HG03565 (cell line): ENCODE data around the gene FGFRL1.
"Not testable (repeated sequence)": the region's sequence is repeated elsewhere in the genome, so short reads cannot be mapped to it uniquely, and the experiment has no call there.

Experiments
- ATAC-seq: cut with Tn5 transposase; IDR thresholded peaks from one replicate; pipeline ENCODE4 v1.9.1; 2021; ENCODE audit warnings: mild to moderate bottlenecking, moderate library complexity; ENCODE audit not compliant: unreplicated experiment

FGFRL1 gene

DNA sequence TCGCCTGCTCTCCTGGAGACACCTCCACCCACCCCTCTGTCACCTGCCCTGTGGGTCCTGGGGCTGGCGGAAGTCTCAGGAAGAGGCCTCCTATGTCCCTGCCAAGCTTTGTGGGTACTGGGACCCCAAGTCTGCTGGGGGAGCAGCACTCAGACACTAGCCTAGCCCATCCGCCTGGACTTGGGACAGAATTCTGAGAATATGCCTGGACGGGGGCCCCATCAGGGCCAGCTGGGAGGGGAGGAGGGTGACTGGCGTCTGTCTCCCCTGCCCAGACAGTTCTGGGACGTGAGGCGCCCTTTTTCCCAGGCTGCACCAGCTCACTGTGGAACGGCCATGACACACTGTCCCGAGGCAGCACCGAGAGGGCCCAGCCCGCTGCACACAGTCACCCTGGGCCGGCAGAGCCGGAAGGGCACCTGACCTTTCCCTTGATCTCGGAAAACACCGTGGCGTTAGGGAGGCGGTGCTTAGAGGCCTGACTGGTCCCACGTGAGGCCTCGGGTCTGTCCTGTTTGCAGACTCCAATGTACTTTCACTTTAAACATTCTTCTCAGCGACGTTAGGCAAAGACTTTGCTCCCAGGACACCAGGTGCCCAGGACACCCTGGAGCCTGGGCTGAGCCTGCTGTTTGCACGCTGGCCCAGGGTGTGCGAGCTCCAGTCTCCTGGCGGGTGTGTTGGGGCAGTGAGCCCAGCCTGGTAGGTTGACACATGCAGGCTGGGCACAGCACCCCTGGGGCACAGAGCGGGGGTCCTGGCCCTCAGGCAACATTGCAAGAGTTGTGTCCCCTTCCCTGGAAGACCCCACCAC, 18.9 kb upstream of the FGFRL1 start:
- ATAC-seq = no peak

DNA sequence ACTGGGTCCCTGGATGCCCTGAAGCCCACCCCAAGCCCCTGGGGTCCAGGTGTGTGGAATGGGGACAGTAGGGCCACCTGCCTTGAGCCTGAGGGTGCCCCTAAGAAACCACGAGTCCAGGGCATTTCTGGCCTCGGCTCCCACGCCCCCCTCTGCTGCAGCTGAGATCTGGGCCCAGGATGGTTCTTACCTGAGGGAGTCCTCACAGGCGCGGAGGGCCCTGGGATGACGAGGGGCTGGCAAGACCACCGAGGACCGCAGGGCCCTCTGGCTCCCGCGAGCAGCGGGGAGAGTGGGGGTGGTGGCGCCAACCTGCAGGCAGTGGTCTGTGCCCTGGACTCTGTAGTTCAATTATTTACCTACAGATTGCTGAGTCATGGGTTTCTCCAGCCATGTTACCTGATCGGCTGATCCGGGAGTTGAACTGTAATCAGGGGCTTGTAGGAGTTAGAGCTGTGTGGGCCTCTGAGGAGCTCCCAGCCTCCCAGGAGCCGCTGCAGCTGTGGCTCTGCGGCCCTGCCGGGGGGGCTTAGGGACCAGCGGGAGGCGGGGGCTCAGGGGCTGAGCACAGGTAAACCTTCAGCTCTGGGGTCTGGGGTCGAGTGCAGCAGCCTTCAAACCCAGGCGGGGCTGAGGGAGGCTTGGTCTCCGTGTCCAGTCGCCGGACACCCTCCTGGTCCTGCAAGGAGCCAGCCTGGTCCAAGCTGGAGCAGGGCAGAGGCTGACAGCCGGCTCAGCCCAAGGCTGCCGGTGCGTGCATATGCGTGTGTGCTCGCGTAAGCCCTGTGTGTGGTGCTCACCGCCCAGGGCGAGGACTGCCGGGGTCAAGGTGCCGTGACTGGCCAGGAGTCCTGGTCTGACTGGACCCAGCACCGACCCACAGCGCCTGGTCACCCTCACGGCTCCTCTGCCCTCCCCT, 18.1 kb upstream of the FGFRL1 start, which contains the start of gene SLC26A1:
Gene SLC26A1, minus strand, starts transcription at position 294 of the 919 bp plus-strand sequence. CDS start 1,701 bp downstream, outside the sequence.
- no peak for ATAC-seq

GRCh38 chr4:995311-996026, 16.0 kb upstream of the FGFRL1 start:
- no peak for ATAC-seq

DNA sequence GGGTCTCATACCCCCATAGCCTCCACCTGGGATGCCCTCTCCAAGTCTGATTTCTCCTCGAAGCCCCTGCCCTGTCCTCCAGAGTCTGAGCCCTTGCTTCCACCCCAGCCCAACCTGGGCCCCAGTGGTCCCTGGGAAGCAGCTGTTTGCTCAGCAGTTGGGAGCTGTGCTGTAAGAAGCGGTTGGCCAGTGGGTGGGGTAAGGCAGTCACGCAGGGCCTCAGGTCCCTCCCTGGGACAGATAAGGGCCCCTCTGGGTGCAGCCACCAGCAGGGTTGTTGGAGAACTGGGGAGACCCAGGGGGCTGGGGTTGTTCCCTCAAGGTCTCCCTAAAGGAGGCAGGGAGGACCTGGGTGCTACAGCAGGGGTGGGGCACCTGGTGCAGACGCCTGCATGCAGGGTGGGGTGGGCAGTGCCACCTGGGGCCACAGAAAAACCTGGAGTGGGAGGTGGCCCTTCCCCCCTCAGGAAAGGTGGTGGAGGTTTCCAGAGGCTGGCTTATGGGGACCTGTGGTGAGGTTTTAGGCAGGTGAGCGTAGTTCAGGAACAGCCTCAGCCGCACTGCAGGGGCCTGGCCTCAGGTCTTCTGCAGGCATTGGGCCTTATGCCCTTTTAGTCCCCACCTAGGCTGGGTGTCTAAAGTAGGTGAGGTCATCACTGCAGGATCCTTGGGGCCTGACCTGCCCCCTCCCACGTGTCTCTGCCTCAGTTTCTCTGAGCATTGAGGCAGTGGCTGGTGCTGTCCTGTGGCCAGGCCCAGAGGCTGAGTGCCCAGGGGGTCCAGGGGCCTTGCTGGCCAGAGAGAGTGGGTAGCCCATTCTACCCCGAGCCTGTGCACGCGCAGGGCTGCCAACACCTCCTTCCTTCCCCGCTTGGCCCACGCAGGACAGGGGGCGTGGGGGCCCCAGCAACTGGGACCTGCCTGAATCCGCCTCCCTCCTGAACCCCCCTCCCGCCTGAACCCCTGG, 15.1 kb upstream of the FGFRL1 start:
- no peak for ATAC-seq

- no peak for ATAC-seq
Observed at GRCh38 chr4:996997-997374, 14.4 kb upstream of the FGFRL1 start.

DNA sequence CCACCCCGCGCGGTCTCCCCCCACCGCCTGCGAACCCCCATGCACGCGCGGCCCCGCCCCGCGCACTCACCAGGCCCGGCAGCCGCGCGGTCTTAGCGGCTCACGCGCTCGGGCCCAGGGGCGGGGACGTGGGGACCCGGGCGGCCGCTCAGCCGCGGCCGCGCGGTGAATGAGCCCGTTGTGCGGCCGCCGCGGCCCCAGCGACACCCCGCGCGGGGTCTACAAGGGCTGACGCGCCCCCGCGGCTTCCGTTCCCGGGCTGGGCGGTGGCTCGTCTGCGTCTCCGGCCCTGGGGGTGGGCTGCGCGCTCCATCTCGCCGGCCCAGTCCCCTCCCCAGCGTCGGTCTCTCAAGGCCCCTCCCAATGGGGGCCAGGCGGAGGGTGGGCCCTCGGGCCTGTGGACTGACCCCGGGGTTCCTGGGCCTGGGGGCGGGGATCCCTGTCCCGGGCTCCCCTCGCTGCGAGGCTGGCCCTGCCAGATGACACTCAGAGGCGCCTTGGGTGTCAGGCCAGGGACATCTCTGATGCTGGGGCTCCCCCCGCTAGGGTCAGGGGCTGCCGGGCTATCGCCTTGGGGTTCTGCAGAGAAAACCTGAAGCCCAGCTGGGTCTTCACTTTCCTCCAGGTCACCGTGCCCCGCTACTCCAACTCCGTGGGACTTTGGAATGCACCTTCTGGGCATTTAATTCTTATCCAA, 13.9 kb upstream of the FGFRL1 start:
- no peak for ATAC-seq

- no peak for ATAC-seq
Observed at GRCh38 chr4:998096-998691, 13.2 kb upstream of the FGFRL1 start.

GRCh38 chr4:999240-999863, 12.1 kb upstream of the FGFRL1 start:
- ATAC-seq = not testable (repeated sequence)

DNA sequence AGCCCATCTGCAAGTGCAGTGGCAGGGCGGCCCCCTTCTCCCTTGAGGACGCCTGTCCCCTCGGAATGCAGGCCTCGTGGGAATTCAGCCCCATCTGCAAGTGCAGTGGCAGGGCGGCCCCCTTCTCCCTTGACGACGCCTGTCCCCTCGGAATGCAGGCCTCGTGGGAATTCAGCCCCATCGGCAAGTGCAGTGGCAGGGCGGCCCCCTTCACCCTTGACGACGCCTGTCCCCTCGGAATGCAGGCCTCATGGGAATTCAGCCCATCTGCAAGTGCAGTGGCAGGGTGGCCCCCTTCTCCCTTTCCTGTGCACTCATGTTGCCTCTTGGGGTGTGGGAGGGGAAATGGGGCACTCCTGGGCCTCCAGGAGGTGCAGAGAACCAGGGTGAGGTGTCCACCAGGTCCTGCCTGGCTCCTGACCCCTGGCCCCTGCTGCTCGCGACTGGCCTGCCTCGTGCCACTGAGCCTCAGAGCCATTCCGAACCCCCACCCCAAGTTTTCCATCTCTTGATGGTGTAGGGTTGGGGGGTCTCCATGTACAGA, 11.5 kb upstream of the FGFRL1 start:
- ATAC-seq = no peak

- ATAC-seq = no peak
Observed at GRCh38 chr4:1000686-1001260, 10.7 kb upstream of the FGFRL1 start.

- no peak for ATAC-seq
Observed at GRCh38 chr4:1001561-1002130, 9.8 kb upstream of the FGFRL1 start.

DNA sequence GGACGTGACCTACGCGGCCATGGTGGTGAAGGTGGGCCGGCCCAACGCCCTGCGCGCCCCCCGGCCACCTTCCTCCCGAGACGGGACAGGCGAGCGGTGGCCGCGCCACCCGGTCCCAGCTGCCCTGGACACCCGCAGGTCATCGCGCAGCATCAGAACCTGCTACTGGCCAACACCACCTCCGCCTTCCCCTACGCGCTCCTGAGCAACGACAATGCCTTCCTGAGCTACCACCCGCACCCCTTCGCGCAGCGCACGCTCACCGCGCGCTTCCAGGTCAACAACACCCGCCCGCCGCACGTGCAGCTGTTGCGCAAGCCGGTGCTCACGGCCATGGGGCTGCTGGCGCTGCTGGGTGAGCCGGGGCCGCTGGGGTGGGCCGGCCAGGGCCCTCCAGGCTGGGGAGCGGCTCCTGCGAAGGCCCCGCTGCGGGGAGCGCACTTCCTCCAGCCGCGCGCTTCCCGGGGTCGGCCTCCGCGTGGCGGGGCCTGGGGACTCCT, 9.2 kb upstream of the FGFRL1 start:
- ATAC-seq = no peak

DNA sequence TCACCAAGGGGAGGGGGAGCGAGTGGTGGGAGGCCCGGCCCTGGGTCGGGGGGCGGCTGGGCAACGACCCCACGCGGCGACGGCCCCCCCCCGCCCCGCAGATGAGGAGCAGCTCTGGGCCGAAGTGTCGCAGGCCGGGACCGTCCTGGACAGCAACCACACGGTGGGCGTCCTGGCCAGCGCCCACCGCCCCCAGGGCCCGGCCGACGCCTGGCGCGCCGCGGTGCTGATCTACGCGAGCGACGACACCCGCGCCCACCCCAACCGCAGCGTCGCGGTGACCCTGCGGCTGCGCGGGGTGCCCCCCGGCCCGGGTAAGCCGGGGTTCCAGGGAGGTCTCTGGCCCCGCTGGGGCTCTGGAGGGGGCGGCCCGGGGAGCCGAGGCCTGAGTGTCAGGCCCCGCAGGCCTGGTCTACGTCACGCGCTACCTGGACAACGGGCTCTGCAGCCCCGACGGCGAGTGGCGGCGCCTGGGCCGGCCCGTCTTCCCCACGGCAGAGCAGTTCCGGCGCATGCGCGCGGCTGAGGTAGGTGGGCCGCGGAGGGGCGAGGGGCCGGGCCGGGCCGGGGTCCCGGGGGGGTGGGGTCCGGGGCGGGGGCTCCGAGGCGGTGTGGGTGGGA, 8.7 kb upstream of the FGFRL1 start:
- no peak for ATAC-seq

DNA sequence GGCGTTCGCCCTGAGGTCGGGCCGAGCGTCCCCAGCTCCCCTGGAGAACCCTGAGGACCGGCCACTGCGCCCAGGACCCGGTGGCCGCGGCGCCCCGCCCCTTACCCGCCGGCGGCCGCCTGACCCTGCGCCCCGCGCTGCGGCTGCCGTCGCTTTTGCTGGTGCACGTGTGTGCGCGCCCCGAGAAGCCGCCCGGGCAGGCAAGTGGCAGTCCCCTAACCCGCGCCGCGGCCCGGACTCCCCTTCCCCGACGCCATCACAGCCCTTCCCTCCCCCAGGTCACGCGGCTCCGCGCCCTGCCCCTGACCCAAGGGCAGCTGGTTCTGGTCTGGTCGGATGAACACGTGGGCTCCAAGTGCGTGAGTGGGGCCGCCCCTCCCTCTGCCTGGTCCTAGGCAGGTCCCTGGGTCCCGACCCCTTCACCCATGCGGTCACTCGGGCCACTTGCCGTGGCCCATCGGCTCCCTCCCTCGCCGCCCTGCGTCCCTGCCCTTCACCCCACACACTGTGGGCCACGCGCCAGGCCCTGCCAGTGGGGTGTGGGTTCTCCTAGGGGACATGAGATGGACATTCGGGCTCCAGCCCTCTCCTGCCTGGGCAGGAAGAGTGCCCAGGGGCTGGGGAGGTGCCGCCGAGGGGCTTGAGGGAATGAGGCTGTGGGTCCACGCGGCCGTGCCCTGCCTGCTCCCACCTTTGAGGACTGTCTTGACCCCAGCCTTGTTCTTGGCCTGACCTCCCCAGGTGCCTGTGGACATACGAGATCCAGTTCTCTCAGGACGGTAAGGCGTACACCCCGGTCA, 8.0 kb upstream of the FGFRL1 start:
- no peak for ATAC-seq

DNA sequence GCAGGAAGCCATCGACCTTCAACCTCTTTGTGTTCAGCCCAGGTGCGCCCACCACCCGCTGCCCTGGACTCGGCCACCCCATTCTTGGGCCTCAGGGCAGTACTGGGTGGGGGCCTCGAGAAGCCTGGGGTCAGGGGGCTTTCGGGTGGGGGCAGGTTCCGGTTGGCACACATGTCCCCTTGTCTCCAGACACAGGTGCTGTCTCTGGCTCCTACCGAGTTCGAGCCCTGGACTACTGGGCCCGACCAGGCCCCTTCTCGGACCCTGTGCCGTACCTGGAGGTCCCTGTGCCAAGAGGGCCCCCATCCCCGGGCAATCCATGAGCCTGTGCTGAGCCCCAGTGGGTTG, 7.4 kb upstream of the FGFRL1 start:
- no peak for ATAC-seq
